H1 (cell line): ENCODE data around the gene APBA2.

Experiments used
- ASH2L ChIP-seq: fragments of 200-600, 300-600 bp; sonication (generic); IDR thresholded peaks from one replicate; pipeline ENCODE4 v1.7.1; 2017; ENCODE audit warnings: low read length
- EGR1 ChIP-seq: IDR thresholded peaks from 2 replicates; pipeline ENCODE4 v1.6.1; 2011; ENCODE audit warnings: low read depth, low read length, borderline replicate concordance
- EZH2 ChIP-seq: fragments of 200-600 bp; sonication (generic); IDR thresholded peaks from 2 replicates; pipeline ENCODE4 v1.7.1; 2012; ENCODE audit warnings: low read depth, mild to moderate bottlenecking, moderate library complexity, low read length, inconsistent platforms; ENCODE audit not compliant: severe bottlenecking
- GABPA ChIP-seq: IDR thresholded peaks from 2 replicates; pipeline ENCODE4 v1.6.1; 2011; ENCODE audit warnings: mild to moderate bottlenecking, low read length, moderate library complexity, borderline replicate concordance; ENCODE audit not compliant: insufficient read depth
- POLR2AphosphoS5 ChIP-seq: IDR thresholded peaks from 2 replicates; pipeline ENCODE4 v1.6.1; 2011; ENCODE audit warnings: low read depth, low read length
- RFX5 ChIP-seq: IDR thresholded peaks from 2 replicates; pipeline ENCODE4 v1.6.1; 2011; ENCODE audit warnings: low read depth, low read length, improper control_type of control experiment, borderline replicate concordance
- SP1 ChIP-seq: IDR thresholded peaks from 2 replicates; pipeline ENCODE4 v1.6.1; 2011; ENCODE audit warnings: low read depth, low read length
- TF ChIP-seq, protein P1 (sequence below), 3 experiments: IDR thresholded peaks; 1 replicate in 2 of 3; 2 replicates in 1 of 3; pipeline versions ENCODE4 v1.5.1 to v1.6.1; 2011; ENCODE audit warnings: low read length in 3 of 3, mild to moderate bottlenecking in 3 of 3, inconsistent platforms in 2 of 3, low read depth in 1 of 3, moderate library complexity in 1 of 3; ENCODE audit not compliant: insufficient read depth in 1 of 3; ENCODE audit errors: control extremely low read depth in 1 of 3
- TF ChIP-seq, protein P2 (sequence below): IDR thresholded peaks from 2 replicates; pipeline ENCODE4 v1.6.1; 2012; ENCODE audit warnings: low read length, inconsistent platforms

DNA sequence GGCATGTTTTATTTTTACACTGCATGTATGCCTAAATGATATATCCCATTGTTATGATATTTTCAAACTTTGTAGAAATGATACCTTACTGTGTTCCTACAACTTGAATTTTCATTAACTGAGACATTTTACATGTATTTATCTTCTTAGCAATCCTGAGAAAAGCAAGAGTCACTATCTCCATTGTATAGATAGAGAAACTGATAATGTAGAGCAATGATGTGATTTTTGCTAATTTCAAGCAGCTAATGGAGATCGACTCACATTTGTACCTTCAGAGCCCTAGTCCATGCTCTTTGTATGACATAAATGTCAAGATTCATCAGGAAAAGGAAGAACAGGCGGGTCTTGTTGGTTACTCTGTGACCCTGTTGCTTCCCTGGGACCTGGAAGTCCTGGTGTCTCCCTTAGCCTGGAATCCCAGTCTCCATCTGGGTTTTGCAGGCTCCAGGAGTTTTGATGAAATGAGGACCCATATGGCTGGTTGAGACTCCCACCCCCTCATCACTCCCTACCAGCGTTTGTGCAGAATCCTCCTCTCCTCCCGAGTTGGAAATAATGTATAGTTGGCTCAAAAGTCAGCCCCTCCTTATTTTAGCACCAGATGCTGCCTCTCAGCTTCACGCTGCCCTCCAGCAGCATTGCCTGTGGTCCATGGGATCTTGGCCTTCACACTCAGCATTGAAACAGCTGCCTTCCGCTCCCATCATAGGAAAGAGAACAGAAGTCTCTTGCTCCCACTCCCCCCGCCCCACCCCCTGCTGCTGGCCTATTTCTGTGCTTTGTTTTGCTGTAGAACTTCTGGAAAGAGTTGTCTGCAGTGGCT, 67.1 kb downstream of the APBA2 start:
- TF ChIP-seq, protein P1, sequence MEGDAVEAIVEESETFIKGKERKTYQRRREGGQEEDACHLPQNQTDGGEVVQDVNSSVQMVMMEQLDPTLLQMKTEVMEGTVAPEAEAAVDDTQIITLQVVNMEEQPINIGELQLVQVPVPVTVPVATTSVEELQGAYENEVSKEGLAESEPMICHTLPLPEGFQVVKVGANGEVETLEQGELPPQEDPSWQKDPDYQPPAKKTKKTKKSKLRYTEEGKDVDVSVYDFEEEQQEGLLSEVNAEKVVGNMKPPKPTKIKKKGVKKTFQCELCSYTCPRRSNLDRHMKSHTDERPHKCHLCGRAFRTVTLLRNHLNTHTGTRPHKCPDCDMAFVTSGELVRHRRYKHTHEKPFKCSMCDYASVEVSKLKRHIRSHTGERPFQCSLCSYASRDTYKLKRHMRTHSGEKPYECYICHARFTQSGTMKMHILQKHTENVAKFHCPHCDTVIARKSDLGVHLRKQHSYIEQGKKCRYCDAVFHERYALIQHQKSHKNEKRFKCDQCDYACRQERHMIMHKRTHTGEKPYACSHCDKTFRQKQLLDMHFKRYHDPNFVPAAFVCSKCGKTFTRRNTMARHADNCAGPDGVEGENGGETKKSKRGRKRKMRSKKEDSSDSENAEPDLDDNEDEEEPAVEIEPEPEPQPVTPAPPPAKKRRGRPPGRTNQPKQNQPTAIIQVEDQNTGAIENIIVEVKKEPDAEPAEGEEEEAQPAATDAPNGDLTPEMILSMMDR (IDR thresholded peaks at IDR 0.05; ENCODE audit: control extremely low read depth in 1 of 3, insufficient read depth in 1 of 3, low read depth in 1 of 3, low read length in 3 of 3): no peak
- no peak for TF ChIP-seq GABPA
- no peak for TF ChIP-seq RFX5
- TF ChIP-seq ASH2L: no peak
- no peak for TF ChIP-seq EZH2
- TF ChIP-seq, protein P2, sequence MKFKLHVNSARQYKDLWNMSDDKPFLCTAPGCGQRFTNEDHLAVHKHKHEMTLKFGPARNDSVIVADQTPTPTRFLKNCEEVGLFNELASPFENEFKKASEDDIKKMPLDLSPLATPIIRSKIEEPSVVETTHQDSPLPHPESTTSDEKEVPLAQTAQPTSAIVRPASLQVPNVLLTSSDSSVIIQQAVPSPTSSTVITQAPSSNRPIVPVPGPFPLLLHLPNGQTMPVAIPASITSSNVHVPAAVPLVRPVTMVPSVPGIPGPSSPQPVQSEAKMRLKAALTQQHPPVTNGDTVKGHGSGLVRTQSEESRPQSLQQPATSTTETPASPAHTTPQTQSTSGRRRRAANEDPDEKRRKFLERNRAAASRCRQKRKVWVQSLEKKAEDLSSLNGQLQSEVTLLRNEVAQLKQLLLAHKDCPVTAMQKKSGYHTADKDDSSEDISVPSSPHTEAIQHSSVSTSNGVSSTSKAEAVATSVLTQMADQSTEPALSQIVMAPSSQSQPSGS: no peak
- no peak for TF ChIP-seq SP1
- TF ChIP-seq EGR1: no peak
- no peak for TF ChIP-seq POLR2AphosphoS5
